Fibroblast of lung (primary cell): ENCODE measurements around the gene NOMO2.
"Not testable (repeated sequence)": the region's sequence is repeated elsewhere in the genome, so short reads cannot be mapped to it uniquely, and the experiment has no call there.

Experiments used
- CTCF ChIP-seq, 2 donors: IDR thresholded peaks in 1 of 2; conservative IDR thresholded peaks in 1 of 2; 1 replicate in 1 of 2; 2 replicates in 1 of 2; pipeline ENCODE4 v1.5.1; 2011 to 2012; ENCODE audit warnings: low read length in 2 of 2, control low read depth in 1 of 2, inconsistent platforms in 1 of 2, low read depth in 1 of 2, mild to moderate bottlenecking in 1 of 2
- EZH2 ChIP-seq: IDR thresholded peaks from 2 replicates; pipeline ENCODE4 v1.5.1; 2012; ENCODE audit warnings: low read length, control low read depth, mild to moderate bottlenecking; ENCODE audit errors: missing control alignments

GRCh38 chr16:18610147-18610803, 48.4 kb upstream of the NOMO2 start:
- TF ChIP-seq CTCF (conservative IDR thresholded peaks at IDR 0.05 in 1 of 2, IDR thresholded peaks at IDR 0.05 in 1 of 2; ENCODE audit: low read depth in 1 of 2, low read length in 2 of 2); EZH2: not testable (repeated sequence)
